ENCODE data around the gene VPS13D.

Gene VPS13D

DNA sequence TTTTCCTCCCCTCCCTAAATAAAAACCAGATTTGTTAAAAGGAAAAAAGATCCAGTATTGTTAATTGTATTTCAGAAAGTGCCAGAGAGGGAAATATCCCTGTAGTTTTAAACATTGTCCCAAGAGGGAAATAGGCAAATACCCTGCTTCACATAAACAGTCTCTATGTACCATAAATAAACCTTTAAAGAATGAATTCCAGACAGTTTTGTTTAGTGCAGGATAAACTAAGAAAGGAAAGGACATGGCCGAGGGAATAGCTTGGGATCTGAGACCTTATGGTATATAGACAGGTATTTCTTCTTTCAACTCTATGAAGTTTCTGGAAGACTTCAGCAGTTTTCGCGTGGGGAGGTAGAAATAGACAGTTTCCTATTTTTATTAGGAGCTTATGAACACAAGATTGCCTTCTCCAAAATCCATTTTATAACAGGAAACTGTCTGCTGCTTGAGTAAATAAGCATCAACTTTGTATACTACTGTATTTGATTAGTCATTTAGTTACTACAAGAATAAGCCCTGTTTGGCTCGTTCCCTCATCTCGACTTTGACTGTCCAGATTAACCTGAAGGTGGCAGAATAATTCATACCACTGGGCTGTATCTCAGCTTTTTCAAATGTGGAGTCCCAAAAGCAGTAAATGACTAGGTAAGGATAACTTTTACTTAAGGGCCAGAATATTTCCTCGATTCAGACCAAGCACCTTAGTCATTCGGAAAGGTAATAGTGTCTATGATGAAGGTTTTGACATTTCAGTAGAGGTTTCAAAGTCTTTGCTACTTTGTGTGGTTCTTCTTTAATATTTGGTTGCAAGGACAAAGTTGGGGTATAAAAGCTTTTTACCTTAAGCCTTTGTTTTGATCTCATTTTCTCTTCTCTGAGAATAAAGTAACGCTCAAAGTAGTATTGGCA, 177.5 kb downstream of the VPS13D start:
- DNase-seq (ENCODE audit: low read depth): no peak

DNA sequence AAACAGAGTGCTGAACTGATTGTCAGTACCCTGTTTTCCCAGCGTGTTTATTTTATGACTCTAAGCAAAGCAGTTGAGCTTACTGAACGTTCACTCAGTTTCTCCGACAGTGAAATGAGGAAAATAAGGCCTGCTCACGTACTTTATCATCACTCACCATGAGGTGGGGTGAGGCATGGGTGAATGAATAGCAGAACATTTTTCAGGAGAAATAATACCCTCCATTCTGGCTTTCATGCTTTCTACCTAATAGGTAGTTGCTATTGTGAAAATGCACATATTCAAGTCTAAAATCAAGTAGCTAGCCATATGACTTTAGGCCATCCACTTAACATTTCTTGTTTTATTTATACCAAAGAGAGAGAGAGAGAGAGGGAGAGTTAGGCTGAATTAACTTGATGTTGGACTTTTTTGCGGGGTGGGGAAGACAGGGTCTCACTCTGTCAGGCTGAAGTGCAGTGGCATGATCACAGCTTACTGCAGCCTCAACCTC, 178.2 kb downstream of the VPS13D start:
- no peak for DNase-seq (ENCODE audit: low read depth)

DNA sequence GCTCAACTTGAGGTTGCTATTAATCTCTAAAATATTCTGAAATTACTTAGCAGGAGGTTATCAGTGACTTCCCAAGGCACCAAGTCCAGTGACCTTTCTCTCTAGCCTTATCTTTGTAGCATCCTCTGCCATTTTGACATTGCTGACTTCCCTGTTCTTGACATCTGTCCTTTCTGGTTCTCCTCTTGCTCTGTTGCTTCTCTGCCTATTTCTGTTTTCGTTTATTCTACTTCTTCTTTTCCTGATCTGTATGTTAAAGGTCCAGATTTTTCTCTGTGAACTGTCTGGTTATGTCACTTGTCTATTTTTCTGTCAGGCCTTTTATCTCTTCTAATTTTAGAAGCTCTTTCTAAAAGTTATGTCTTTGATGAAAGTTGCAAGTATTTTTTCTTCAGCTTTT, 178.8 kb downstream of the VPS13D start:
- no peak for DNase-seq (ENCODE audit: low read depth)

DNA sequence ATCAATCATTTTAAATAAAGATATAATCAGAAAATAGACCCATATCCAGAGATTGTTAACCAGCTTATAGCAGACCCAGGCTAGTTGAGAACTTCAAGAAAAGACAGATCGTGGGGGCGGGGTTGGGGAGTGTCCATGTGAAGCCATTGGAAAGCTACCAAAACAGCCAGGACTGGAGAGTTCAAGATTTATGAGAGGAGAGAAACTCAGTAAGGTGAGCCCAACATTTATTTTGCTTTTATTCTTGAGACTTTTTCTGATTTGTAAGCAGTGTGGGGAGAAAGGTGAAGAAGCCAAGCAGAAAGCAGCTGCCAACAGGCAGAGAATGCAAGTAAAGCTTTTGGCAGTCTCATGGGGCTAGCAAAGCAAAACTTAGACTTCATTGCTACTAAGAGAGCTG, 179.9 kb downstream of the VPS13D start:
- no peak for DNase-seq (ENCODE audit: low read depth)

DNA sequence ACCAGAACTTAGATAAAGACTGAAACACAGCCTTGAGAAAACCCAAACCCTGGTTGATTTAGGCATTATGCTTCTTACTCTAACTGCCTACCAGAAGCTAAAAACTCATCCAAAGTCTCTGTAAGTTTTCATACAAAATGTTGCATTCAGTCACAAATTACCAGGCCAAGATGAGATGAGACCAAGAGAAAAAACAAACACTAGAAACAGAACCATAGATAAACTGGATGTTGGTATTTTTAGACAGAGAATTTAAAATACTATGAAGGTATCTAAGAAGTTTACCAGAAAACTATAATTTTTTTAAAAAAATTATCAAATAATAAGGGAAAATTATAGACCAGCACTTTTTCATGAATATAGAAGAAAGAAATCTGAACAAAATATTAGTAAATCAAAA, 180.5 kb downstream of the VPS13D start:
- no peak for DNase-seq (ENCODE audit: low read depth)

DNA sequence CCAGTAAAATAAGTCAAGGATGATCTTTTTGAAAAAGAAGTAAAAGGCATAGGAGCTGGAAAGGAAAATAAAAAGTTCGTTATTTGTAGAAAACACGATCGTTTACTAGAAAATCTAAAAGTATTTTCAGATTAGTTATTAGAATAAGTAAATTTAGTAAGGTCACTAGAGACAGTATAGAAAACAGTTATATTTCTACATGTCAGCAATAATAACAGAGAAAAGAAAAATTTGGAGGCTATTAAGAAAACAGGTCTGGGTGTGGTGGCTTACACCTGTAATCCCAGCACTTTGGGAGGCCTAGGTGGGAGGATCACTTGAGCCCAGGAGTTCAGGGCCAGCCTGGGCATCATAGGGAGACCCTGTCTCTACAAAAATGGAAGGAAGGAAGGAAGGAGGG, 181.3 kb downstream of the VPS13D start:
- DNase-seq (ENCODE audit: low read depth): no peak

DNA sequence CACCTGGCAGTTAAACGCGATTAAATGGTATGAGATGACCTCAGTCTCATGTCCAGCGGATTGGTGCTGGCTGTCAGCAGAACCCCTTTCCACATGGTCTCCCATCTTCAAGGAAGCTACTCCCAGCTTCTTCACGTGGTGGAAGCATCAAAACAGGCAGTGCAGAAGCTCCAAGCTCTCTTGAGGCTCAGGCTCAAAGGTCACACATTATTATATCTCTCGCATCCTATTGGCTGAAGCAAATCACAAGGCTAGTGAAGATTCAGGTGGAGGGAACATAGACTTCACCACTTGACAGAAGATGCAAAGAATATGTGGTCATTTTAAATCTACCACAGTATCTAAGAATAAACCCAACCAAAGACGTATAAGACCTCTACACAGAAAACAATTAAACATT, 181.9 kb downstream of the VPS13D start:
- no peak for DNase-seq (ENCODE audit: low read depth)

DNA sequence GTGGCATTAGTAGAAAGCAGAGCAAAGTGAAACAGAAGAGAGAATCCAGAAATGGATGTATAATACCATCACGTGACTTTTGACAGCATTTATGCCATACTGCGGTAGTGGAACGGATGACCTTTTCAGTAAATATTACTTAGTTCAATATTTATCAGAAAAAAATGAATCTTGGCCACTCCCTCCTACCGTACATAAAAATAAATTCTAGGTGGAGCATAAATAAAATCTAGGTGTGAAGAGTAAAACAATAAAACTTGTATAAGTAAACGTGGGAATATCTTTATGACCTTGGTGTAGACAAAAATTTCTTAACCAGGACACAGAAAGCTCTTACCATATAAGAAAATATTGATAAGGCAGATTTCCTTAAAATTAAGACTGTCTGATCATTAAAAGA, 182.6 kb downstream of the VPS13D start:
- DNase-seq (ENCODE audit: low read depth): no peak

DNA sequence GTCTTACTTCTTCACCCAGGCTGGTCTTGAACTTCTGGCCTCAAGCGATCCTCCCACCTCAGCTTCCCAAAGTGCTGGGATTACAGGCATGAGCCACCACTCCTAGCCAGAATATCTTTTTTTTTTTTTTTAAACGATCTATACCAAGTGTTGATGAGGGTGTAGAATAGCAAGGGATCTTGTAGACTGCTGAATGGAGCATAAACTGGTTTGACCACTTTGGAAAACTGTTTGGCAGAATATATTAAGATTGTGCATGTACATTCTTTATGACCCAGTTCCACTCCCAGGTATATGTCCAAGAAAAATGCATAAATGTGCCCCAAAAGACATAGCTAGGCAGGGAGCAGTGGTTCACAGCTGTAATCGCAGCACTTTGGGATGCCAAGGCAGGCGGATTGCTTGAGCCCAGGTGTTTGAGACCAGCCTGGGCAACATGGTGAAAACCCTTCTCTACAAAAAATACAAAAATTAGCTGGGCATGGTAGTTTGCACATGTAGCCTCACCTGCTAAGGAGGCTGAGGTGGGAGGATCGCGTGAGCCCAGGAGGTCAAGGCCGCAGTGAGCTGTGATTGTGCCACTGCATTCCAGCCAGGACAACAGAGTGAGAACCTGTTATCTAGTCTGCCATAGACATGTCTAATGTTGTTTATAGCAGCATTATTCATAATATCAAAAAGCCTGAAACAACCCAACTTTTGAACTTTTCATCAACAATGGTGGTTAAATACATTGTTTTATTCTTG, 184.0 kb downstream of the VPS13D start:
- DNase-seq (ENCODE audit: low read depth): no peak

DNA sequence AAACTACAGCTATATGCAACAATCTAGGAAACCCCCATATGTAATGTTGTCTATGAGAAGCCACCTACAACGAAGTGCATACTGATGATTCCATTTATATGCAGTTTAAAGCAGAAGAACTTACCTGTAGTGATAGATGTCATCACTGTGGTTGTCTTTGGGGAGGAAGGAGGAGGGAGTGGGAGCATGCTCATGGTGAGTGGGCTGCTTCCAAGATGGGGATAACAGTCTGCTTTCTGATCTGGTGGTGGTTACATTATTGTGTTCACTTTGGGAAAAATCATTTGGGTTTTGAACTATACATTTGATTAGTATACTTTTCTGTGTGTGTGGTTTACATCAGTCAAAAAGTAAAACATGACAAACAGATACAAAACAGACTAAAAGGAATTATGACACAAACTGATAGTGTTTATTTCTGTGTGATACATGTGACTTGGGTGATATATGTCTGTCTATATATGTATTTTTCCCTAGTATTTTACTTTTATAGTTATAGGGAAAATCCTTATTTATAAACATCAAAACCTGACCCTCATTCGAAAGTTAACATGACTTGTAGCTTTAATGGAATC, 184.7 kb downstream of the VPS13D start:
- no peak for DNase-seq (ENCODE audit: low read depth)

DNA sequence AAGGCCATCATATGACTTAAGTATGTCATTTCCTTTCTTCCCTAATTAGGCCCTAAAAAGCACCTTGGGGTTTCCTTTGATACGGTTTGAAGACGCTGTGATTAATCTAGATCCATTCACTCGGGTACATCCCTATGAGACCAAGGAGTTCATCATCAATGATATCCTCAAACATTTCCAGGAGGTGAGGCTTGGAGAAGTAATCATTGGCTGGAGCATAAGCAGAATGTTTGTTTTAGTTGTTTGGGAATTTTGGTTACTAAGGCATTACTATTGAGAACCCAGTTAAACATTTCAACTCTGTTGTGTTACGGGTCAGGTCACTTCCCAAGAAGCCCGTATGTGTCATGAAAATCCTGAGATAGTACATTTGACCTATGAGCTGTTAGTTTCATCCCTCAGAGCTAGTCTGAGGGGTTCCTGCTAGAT, 185.2 kb downstream of the VPS13D start:
- DNase-seq (ENCODE audit: low read depth): no peak

DNA sequence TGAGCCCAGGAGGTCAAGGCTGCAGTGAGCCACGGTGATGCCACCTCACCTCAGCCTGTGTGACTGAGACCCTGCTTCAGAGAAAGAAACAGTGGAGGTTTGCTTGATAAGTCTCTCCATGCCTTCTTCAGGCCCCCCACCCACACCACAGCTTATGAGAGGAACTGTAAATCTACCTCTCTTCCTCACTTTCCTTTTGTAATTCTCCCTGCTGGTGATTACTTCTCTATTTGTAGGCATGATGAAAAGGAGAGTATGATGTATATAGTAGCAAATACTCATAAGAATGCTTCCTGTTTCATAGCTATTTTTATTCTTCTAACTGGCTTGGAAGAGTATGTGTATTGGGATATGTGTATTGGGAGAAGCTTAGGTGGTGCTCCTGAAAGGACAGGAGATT, 186.3 kb downstream of the VPS13D start:
- no peak for DNase-seq (ENCODE audit: low read depth)

DNA sequence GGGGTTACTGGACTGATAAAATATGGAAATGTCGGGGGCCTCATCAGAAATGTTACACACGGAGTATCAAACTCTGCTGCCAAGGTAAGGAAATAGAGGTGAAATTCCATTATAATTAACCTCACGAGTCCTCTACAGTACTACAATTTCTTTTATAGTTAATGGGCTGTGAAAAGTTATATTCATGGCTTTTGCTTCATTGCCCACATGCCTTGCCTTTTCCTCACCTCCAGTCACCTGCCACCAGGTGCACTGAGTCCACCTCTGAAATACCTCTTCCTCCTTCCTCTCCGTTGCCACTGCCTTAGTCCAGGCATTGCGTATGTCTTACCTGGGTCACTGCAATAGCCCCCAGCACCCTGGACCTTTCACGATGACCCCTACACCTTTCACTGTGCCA, 186.9 kb downstream of the VPS13D start:
- DNase-seq (ENCODE audit: low read depth): no peak

DNA sequence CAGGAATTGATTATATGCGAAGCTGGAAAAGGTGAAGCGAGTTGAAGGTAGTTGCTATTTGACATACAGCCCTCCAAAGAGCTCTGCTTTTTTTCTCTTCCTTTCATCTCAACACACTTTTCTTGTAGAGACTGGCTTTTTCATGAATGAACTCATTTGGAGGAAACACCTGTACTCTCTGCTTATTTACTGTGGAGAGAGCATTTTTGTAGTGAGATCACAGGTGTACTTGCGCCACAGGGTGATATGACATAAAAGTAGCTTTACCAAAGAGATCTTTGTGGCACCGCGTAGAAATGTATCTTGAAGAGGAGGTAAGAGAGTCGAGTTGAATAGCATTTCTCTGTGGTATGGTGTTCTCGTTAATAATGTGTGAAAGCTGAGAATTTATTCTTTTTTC, 187.6 kb downstream of the VPS13D start:
- no peak for DNase-seq (ENCODE audit: low read depth)

DNA sequence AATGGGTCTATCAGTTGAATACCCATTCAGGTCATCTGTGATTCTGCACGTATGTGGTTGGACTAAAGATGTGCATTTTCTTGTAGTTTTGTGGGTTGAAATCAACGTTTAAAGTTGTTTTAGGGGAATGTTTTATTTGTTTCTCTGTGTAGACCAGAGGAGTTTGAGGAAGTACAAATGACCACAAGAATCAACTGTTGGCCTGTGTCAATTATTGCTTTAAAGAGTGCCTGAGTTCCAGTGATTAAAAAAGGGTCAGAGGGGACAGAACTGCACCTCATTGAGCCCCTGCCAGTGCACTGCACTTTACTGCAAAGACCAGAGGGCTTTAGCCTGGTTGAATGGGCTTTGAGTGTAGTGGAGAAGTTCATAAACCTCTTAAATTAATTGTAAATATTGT, 190.3 kb downstream of the VPS13D start:
- DNase-seq (ENCODE audit: low read depth): no peak

DNA sequence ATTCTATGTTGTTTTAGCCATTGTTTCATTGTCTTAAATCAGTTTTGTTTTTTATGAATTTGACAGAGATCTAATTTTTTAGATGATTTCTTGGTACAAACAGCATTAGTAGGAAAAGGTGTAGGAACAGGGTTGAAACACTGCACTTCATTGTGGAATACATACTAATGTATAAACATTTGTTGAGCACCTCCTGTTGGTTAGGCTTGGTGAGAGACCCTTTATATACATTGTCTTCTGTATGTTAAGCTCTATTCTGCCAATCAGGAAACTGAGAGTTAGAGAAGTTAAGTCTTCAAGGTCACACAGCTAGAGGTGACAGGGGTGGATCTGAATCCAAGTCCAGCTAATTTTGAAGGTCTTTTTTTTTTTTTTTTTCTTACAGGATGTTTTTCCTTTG, 192.7 kb downstream of the VPS13D start:
- DNase-seq (ENCODE audit: low read depth): no peak

DNA sequence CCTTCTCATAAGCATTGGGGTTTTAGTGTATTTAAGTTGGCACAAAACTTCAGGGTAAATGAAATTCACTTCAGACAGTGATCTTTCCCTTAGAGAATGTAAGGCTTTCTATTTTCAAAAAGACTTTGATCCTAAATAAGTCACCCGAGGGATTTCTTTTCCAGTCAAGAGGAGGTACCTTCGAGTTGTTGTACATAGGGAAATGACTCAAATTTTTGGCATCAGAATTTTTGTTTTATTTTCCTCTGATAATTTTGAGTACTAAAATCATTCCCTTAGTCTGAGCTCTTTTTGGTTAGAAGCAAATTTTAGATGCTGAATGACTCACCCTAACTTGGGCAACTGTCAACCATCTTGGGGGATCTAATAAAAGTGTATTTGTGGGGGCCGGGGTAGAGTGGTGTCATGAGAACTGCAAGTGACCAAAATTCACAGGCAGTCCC, 194.3 kb downstream of the VPS13D start:
- DNase-seq (ENCODE audit: low read depth): no peak

DNA sequence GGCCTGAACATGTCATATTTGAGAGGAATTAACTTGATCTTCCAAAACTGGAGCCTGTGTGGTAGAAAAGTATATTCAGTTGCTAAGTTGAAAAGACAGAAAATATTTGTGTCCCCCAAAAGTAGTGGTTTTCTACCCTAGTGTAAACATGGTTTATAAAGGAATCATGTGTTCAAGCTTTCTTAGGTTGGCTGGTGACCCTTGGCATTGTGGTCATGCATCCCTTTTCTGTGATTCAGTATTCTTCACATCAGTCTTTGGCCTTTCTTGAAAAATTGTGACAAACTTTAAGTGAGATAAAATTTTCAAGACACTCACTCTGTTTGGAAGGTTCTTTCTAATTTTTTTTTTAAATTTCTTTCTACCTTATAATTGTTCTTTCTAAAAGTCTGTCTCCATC, 195.0 kb downstream of the VPS13D start:
- DNase-seq (ENCODE audit: low read depth): no peak

DNA sequence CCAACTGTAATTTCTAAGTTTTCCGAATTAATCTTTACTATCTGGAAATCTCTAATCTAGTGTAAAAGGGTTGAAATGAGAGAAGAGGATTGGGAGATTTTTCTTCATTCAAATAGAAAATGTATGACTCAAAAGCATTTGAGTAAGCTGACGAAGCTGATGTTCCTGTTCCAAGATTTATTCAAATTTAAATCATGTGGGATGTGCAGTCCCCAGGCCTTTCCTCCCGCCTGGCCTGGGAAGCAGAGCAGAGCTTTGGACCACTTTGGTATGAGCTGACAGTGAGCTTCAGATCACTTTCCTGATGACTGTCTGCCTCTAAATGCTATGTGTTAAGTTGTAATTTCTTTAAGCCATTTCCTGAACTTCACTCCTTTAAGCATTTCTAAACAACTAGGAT, 196.2 kb downstream of the VPS13D start:
- DNase-seq (ENCODE audit: low read depth): no peak

DNA sequence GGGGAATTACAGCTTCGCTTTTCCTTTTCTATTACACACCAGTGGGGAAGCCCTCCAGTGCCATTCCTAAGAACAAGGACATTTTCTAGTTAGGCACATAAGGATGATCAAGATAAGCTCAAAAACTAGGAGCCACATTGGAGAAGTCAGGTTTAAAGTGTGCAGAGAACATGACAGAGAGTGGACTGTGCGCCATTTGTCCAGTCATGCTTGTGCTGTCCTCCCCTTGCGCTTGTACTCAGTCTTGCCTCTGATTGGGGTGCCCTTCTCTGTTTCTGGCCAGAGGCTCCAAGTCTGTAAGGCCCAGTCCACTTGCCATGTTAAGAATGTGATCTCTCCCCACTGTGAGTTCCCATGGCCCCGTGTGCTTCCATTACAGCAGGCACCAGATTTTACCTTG, 198.5 kb downstream of the VPS13D start:
- DNase-seq (ENCODE audit: low read depth): no peak

DNA sequence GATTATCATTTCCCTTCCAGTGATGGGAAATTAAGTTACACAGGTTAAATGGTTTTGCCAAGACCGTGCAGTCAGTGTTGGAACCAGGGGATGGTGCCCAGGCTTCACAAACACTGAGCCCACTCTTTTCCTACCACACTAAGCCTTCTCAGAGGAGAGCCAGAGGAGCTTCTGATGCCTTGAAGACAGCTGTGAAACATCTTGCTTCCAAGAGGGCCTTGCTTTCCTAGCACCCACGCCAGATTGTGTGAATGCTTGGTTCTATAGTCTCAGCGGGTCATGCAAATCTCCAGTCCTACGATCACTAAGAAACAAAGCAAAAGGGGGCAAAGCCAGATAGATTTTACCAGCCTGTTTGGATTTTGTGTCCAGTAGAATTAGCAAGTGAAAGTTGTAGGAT, 200.7 kb downstream of the VPS13D start:
- DNase-seq (ENCODE audit: low read depth): no peak

DNA sequence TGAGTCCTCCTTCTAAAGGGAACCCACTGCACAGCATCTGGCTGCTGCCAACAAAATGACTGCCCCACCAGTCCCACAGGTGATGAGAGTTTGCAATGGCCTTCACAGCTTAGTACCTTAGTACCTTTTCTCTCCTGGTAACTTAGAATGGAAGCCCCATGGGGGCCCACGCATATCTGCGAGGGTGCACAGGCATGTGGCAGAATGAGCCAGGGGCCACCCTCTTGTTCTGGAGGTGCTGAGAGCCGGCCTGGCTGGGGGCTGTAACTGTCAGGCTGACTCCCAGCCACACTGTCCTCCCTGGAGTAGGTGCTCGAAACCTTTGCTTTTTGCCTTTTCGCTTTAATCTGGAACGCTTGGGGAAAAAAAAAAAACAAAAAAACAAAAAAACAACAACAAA, 203.1 kb downstream of the VPS13D start:
- DNase-seq (ENCODE audit: low read depth): no peak
